H1 (cell line): ENCODE measurements around the gene MCF2L2. TPM values are rescaled to one million over a fixed set of nuclear protein-coding genes. Genes with fewer than 3 reads are reported as not detected.

Source experiments
- CTCF ChIA-PET: fragments of 300-600 bp; sonication (Branson Sonifier 250); formaldehyde crosslinking; loops from one replicate; lab custom pipeline; 2021; ENCODE audit not compliant: partially characterized antibody; lab: Charles Lee
- POLR2A ChIA-PET: fragments of 300-600 bp; sonication (Branson Sonifier 250); formaldehyde crosslinking; loops from one replicate; lab custom pipeline; 2021; ENCODE audit warnings: inconsistent platforms; ENCODE audit not compliant: partially characterized antibody; lab: Charles Lee
- DNase-seq, 2 experiments: peaks; one replicate each; pipeline versions ENCODE4 v3.0.0 to v3.0.0-alpha.2; 2010 to 2022; ENCODE audit warnings: low spot score in 2 of 2, low read depth in 1 of 2, mixed read lengths in 1 of 2
- FAIRE-seq: peaks from 2 replicates; lab custom pipeline; 2011; peaks lifted over from hg19 to GRCh38; lab: Jason Lieb, UNC
- H2AFZ ChIP-seq: 2 replicates; pipeline ENCODE4 v1.8.1; 2012; ENCODE audit warnings: low read length, inconsistent platforms
- H2AK5ac ChIP-seq: 2 replicates; pipeline ENCODE4 v1.6.1; 2013; ENCODE audit warnings: low read depth, low read length
- H2BK120ac ChIP-seq: replicated peaks from 2 replicates; pipeline ENCODE3; 2013; ENCODE audit warnings: low read depth, low read length, inconsistent platforms
- H2BK12ac ChIP-seq: 2 replicates; pipeline ENCODE4 v1.6.1; 2013; ENCODE audit warnings: low read depth, low read length
- H2BK15ac ChIP-seq: 2 replicates; pipeline ENCODE4 v1.6.1; 2013; ENCODE audit warnings: low read length
- H2BK20ac ChIP-seq: 2 replicates; pipeline ENCODE4 v1.6.1; 2013; ENCODE audit warnings: low read length
- H2BK5ac ChIP-seq: 2 replicates; pipeline ENCODE4 v1.6.1; 2013; ENCODE audit warnings: low read depth, low read length
- H3K14ac ChIP-seq: 2 replicates; pipeline ENCODE4 v1.6.1; 2013; ENCODE audit warnings: inconsistent platforms; ENCODE audit not compliant: insufficient read length
- H3K18ac ChIP-seq: 2 replicates; pipeline ENCODE4 v1.6.1; 2013; ENCODE audit warnings: low read length; ENCODE audit errors: extremely low read depth
- H3K23ac ChIP-seq: 2 replicates; pipeline ENCODE4 v1.6.1; 2013; ENCODE audit warnings: inconsistent platforms; ENCODE audit not compliant: insufficient read length
- H3K23me2 ChIP-seq: 2 replicates; pipeline ENCODE4 v1.6.1; 2013; ENCODE audit warnings: low read depth, low read length
- H3K27ac ChIP-seq: 2 replicates; pipeline ENCODE4 v1.6.1; 2011; ENCODE audit warnings: low read depth, low read length, inconsistent platforms
- H3K27me3 ChIP-seq, 4 experiments: replicated peaks in 1 of 4; 1 replicate in 1 of 4; 2 replicates in 3 of 4; pipeline versions ENCODE4 v1.6.1 to v1.8.1; 2011 to 2013; ENCODE audit warnings: low read length in 3 of 4, mild to moderate bottlenecking in 3 of 4, inconsistent platforms in 2 of 4, mixed read lengths in 2 of 4, moderate library complexity in 1 of 4; ENCODE audit not compliant: control insufficient read depth in 3 of 4, insufficient read depth in 3 of 4; ENCODE audit errors: extremely low read depth in 1 of 4
- H3K36me3 ChIP-seq, 4 experiments: 2 replicates each; pipeline versions ENCODE4 v1.6.1 to v1.8.1; 2011 to 2013; ENCODE audit warnings: mild to moderate bottlenecking in 4 of 4, low read length in 3 of 4, moderate library complexity in 2 of 4, control low read depth in 1 of 4, inconsistent platforms in 1 of 4; ENCODE audit not compliant: insufficient read depth in 4 of 4, control insufficient read depth in 2 of 4
- H3K4ac ChIP-seq: replicated peaks from 2 replicates; pipeline ENCODE3; 2013; ENCODE audit warnings: low read length, low read depth, mixed read lengths, inconsistent platforms; ENCODE audit not compliant: insufficient read length
- H3K4me1 ChIP-seq, 4 experiments: replicated peaks in 1 of 4; 1 replicate in 1 of 4; 2 replicates in 3 of 4; pipeline versions ENCODE4 v1.6.1 to v1.8.1; 2011 to 2013; ENCODE audit warnings: low read length in 3 of 4, inconsistent platforms in 2 of 4, mixed read lengths in 1 of 4; ENCODE audit not compliant: insufficient read depth in 4 of 4, control insufficient read depth in 3 of 4
- H3K4me2 ChIP-seq, 2 experiments: 2 replicates each; pipeline versions ENCODE4 v1.6.1 to v1.8.1; 2011 to 2013; ENCODE audit warnings: low read depth in 2 of 2, low read length in 2 of 2, control low read depth in 1 of 2, inconsistent platforms in 1 of 2, mild to moderate bottlenecking in 1 of 2; ENCODE audit not compliant: insufficient read depth in 1 of 2
- H3K4me3 ChIP-seq, 4 experiments: fragments of 200-600, 300-600 bp in 1 of 4; sonication (generic), shearing (Covaris generic), sonication (Bioruptor Twin) in 1 of 4; 2 replicates each; pipeline versions ENCODE4 v1.5.1 to v1.8.1; 2011 to 2016; ENCODE audit warnings: low read length in 4 of 4, low read depth in 3 of 4, control low read depth in 2 of 4, inconsistent platforms in 2 of 4, mild to moderate bottlenecking in 2 of 4, mixed read lengths in 1 of 4, moderate library complexity in 1 of 4; ENCODE audit not compliant: insufficient read depth in 2 of 4; ENCODE audit errors: extremely low read depth in 1 of 4
- H3K56ac ChIP-seq: replicated peaks from 2 replicates; pipeline ENCODE3; 2013; ENCODE audit warnings: low read depth, mild to moderate bottlenecking, mixed read lengths, low read length, inconsistent platforms; ENCODE audit not compliant: insufficient read length
- H3K79me1 ChIP-seq: 2 replicates; pipeline ENCODE4 v1.6.1; 2013; ENCODE audit warnings: low read depth, low read length, control low read depth
- H3K79me2 ChIP-seq, 2 experiments: 2 replicates each; pipeline versions ENCODE4 v1.6.1 to v1.8.1; 2012 to 2013; ENCODE audit warnings: low read length in 2 of 2, mild to moderate bottlenecking in 2 of 2, inconsistent platforms in 1 of 2; ENCODE audit not compliant: insufficient read depth in 2 of 2, control insufficient read depth in 1 of 2
- H3K9ac ChIP-seq, 4 experiments: replicated peaks in 1 of 4; 1 replicate in 1 of 4; 2 replicates in 3 of 4; pipeline versions ENCODE4 v1.6.1 to v1.8.1; 2011 to 2013; ENCODE audit warnings: low read depth in 3 of 4, low read length in 3 of 4, control low read depth in 2 of 4, mild to moderate bottlenecking in 2 of 4, moderate library complexity in 2 of 4, inconsistent platforms in 1 of 4; ENCODE audit errors: extremely low read depth in 1 of 4
- H3K9me3 ChIP-seq, 2 experiments: 2 replicates each; pipeline versions ENCODE4 v1.6.1 to v1.8.1; 2012 to 2013; ENCODE audit warnings: mild to moderate bottlenecking in 2 of 2, moderate library complexity in 2 of 2, control low read depth in 1 of 2, inconsistent platforms in 1 of 2, low read depth in 1 of 2, low read length in 1 of 2, mixed read lengths in 1 of 2; ENCODE audit not compliant: insufficient read depth in 2 of 2
- H4K20me1 ChIP-seq, 2 experiments: replicated peaks in 1 of 2; 2 replicates each; pipeline versions ENCODE3 to v1.8.1; 2011 to 2013; ENCODE audit warnings: inconsistent platforms in 2 of 2, low read length in 2 of 2, mild to moderate bottlenecking in 1 of 2; ENCODE audit not compliant: insufficient read depth in 2 of 2, control insufficient read depth in 1 of 2
- H4K5ac ChIP-seq: 2 replicates; pipeline ENCODE4 v1.6.1; 2013; ENCODE audit warnings: low read length, low read depth, mixed read lengths, inconsistent platforms; ENCODE audit not compliant: insufficient read length
- H4K8ac ChIP-seq: 2 replicates; pipeline ENCODE4 v1.8.0; 2013; ENCODE audit warnings: mild to moderate bottlenecking, moderate library complexity, low read length, inconsistent platforms; ENCODE audit not compliant: insufficient read depth; ENCODE audit errors: extremely low read depth
- H4K91ac ChIP-seq: replicated peaks from 2 replicates; pipeline ENCODE3; 2013; ENCODE audit warnings: low read length, mixed read lengths, inconsistent platforms; ENCODE audit not compliant: insufficient read length
- CEBPB ChIP-seq: IDR thresholded peaks from 2 replicates; pipeline ENCODE4 v1.6.1; 2012; ENCODE audit warnings: low read depth, low read length
- EZH2 ChIP-seq: fragments of 200-600 bp; sonication (generic); IDR thresholded peaks from 2 replicates; pipeline ENCODE4 v1.7.1; 2012; ENCODE audit warnings: low read depth, mild to moderate bottlenecking, moderate library complexity, low read length, inconsistent platforms; ENCODE audit not compliant: severe bottlenecking
- RNF2 ChIP-seq: fragments of 200-900, 300-1000 bp; sonication (generic); IDR thresholded peaks from 2 replicates; pipeline ENCODE4 v1.7.1; 2016; ENCODE audit warnings: borderline replicate concordance, low read depth, mild to moderate bottlenecking, antibody characterized with exemption, low read length; ENCODE audit not compliant: poor library complexity, severe bottlenecking; ENCODE audit errors: missing control alignments
- SIN3A ChIP-seq, 2 experiments: IDR thresholded peaks in 1 of 2; conservative IDR thresholded peaks in 1 of 2; 2 replicates each; pipeline ENCODE4 v1.6.1; 2011 to 2012; ENCODE audit warnings: low read length in 2 of 2, improper control_type of control experiment in 1 of 2, low read depth in 1 of 2, mild to moderate bottlenecking in 1 of 2
- SIX5 ChIP-seq: IDR thresholded peaks from 2 replicates; pipeline ENCODE4 v1.6.1; 2011; ENCODE audit warnings: mild to moderate bottlenecking, low read depth, low read length
- ZNF274 ChIP-seq: IDR thresholded peaks from 2 replicates; pipeline ENCODE4 v1.7.0; 2012; ENCODE audit warnings: low read length, borderline replicate concordance; ENCODE audit errors: extremely low read depth
- WGBS, 2 experiments: shearing (Covaris generic) in 1 of 2; methylation state at CpG; one replicate each; pipeline versions ENCODE4 v1.1.6 to v1.1.7; 2013 to 2015; ENCODE audit warnings: low lambda C conversion rate in 2 of 2, mixed read lengths in 2 of 2, inconsistent platforms in 1 of 2, low coverage in 1 of 2, missing lambda C conversion rate in 1 of 2; ENCODE audit not compliant: insufficient replicate concordance in 2 of 2, insufficient coverage in 1 of 2, insufficient read length in 1 of 2; ENCODE audit errors: extremely low coverage in 1 of 2, missing lambda C conversion rate in 1 of 2; 5-methylcytosine and 5-hydroxymethylcytosine counted together
- polyA plus RNA-seq, 7 experiments: library from polyadenylated mRNA; depleted of rRNA in 3 of 7; stranded (reverse) in 5 of 7; unstranded in 2 of 7; fragments of >200 nt in 5 of 7; fragments of 200-250 nt in 2 of 7; gene quantifications; 1 replicate in 5 of 7; 2 replicates in 1 of 7; 4 replicates in 1 of 7; pipeline versions ENCODE4 v1.2.1 to v1.2.3, GENCODE V29; 2011 to 2013; ENCODE audit warnings: missing spikeins in 2 of 7, mixed read lengths in 2 of 7
- total RNA-seq: library from RNA; stranded (reverse); fragmentation: NEBNext Ultra II Directional; extraction: Animal tissue kit (Norgen Biotek cat#: 25700); gene quantifications from 2 replicates; pipeline ENCODE4 v1.2.1, GENCODE V29; 2021

The MCF2L2 gene
- total and polyA plus RNA-seq, 2 of the 8 experiments (the other 6 are each of a cell fraction or from before 2014, with no cell fraction given): 4.1 to 13.7 TPM

GRCh38 chr3:183401678-183402077 is 26.7 kb downstream of the MCF2L2 start:
- H3K4me3 ChIP-seq: no peak overlapping the region
- no peak overlapping the region for H3K56ac ChIP-seq
- H3K36me3 ChIP-seq: no peaks in the 10 kb centered on the region
- H3K9me3 ChIP-seq: no peaks in the 10 kb centered on the region
- 86% methylated on average over 1 of the region's 1 CpG; no CpG with 5 or more reads in 1 of the 2 experiments for WGBS, 2 experiments
- no peak overlapping the region for H4K91ac ChIP-seq
- H2AK5ac ChIP-seq: no peak overlapping the region
- CTCF ChIA-PET: interaction anchor here (0.8 to 1.3 kb wide), 4 partner anchors 15 to 366 kb away, joined by 3 to 5 read pairs (median 4); no protein-coding TSS in a partner anchor
- no peak overlapping the region for H2BK120ac ChIP-seq
- H2AFZ ChIP-seq: no peak overlapping the region
- no peak overlapping the region for H2BK15ac ChIP-seq
- no peaks in the 10 kb centered on the region; a peak in 1 of 7 replicates for H3K4me1 ChIP-seq
- H3K27me3 ChIP-seq: no peaks in the 10 kb centered on the region
- no peak overlapping the region for H3K27ac ChIP-seq
- FAIRE-seq (no peak), DNase-seq (no peak)
- no peak overlapping the region for H3K4me2 ChIP-seq
- no peak overlapping the region for H3K14ac ChIP-seq
- no peak overlapping the region for H4K5ac ChIP-seq
- no peak overlapping the region for H3K18ac ChIP-seq
- no peak overlapping the region for H3K4ac ChIP-seq
- H3K23me2 ChIP-seq: no peaks in the 10 kb centered on the region
- no peak overlapping the region for H3K9ac ChIP-seq
- no peak overlapping the region for H3K23ac ChIP-seq
- H3K79me1 ChIP-seq: no peaks in the 10 kb centered on the region
- no peak overlapping the region for H2BK12ac ChIP-seq
- H3K79me2 ChIP-seq: no peaks in the 10 kb centered on the region; a peak in 2 of 4 replicates
- no peak overlapping the region for H4K8ac ChIP-seq
- no peaks in the 10 kb centered on the region for H4K20me1 ChIP-seq
- POLR2A ChIA-PET: no interaction called here
- no peak overlapping the region for H2BK20ac ChIP-seq
- no peak overlapping the region for H2BK5ac ChIP-seq
- TF ChIP-seq ZNF274 (no peak), RNF2 (no peak), CEBPB (no peak), EZH2 (no peak), SIX5 (no peak), SIN3A (conservative IDR thresholded peaks at IDR 0.05 in 1 of 2, IDR thresholded peaks at IDR 0.05 in 1 of 2; ENCODE audit: low read depth in 1 of 2, low read length in 2 of 2) (no peak)
